ENCODE data around the gene SULT1A3.
"Not testable (repeated sequence)": the region's sequence is repeated elsewhere in the genome, so short reads cannot be mapped to it uniquely, and the experiment has no call there.

The SULT1A3 gene

DNA sequence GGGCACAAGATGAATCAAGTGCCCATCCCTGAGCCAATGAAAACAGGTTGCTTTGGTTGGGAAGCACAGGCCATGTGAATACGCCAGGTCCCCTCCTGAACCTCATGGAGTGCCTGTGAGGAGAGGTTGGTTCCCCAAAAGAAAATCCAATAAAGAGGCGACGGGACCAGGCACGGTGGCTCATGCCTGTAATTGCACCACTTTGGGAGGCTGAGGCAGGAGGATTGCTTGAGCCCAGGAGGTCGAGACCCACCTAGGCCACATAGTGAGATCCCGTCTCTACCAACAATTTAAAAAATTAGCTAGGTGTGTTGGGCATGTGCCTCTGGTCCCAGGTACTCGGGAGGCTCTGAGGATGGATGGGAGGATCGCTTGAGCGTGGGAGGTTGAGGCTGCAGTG lies 19.1 kb upstream of the SULT1A3 start:
- ATAC-seq (replicated peaks; ENCODE audit: extremely low read depth, poor library complexity, severe bottlenecking) = no peak
- H3K36me3 Mint-ChIP-seq (ENCODE audit: insufficient read depth) = peaks cover 21% of the 10 kb centered on the region
- no peak for DNase-seq (ENCODE audit: low spot score in 2 of 2)
- H3K27ac Mint-ChIP-seq (ENCODE audit: low read depth) = no peak overlapping the region
- peaks cover 19% of the 10 kb centered on the region for H3K4me1 Mint-ChIP-seq
- H3K27me3 Mint-ChIP-seq = no peaks in the 10 kb centered on the region
- no peaks in the 10 kb centered on the region for H3K9me3 Mint-ChIP-seq
- no peak overlapping the region for H3K4me3 Mint-ChIP-seq

DNA sequence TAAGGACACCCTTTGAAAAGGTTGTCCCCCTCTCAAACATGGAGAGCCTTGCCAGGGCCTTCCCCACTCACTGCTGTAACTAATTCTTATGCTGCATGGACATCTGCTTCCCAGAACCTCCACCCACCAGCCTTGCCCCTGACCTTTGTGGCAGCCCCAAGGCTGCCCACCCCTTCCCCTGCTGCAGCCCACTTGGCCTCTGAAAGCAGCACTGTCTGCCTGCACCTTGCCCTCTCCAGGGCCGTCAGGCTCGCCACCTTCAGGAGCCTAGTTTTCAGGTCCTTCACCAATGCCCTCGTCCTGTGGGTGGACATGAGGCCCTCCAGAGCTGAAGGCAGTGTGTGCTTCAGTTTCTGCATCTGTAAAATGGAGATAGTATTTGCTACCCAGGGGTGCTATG lies 18.3 kb upstream of the SULT1A3 start:
- H3K9me3 Mint-ChIP-seq = no peaks in the 10 kb centered on the region
- ATAC-seq (replicated peaks; ENCODE audit: extremely low read depth, poor library complexity, severe bottlenecking) (no peak), DNase-seq (ENCODE audit: low spot score in 2 of 2) (no peak)
- peaks cover 29% of the 10 kb centered on the region for H3K36me3 Mint-ChIP-seq (ENCODE audit: insufficient read depth)
- no peaks in the 10 kb centered on the region for H3K27me3 Mint-ChIP-seq
- H3K4me3 Mint-ChIP-seq = no peak overlapping the region
- peaks cover 26% of the 10 kb centered on the region for H3K4me1 Mint-ChIP-seq
- no peak overlapping the region for H3K27ac Mint-ChIP-seq (ENCODE audit: low read depth)

DNA sequence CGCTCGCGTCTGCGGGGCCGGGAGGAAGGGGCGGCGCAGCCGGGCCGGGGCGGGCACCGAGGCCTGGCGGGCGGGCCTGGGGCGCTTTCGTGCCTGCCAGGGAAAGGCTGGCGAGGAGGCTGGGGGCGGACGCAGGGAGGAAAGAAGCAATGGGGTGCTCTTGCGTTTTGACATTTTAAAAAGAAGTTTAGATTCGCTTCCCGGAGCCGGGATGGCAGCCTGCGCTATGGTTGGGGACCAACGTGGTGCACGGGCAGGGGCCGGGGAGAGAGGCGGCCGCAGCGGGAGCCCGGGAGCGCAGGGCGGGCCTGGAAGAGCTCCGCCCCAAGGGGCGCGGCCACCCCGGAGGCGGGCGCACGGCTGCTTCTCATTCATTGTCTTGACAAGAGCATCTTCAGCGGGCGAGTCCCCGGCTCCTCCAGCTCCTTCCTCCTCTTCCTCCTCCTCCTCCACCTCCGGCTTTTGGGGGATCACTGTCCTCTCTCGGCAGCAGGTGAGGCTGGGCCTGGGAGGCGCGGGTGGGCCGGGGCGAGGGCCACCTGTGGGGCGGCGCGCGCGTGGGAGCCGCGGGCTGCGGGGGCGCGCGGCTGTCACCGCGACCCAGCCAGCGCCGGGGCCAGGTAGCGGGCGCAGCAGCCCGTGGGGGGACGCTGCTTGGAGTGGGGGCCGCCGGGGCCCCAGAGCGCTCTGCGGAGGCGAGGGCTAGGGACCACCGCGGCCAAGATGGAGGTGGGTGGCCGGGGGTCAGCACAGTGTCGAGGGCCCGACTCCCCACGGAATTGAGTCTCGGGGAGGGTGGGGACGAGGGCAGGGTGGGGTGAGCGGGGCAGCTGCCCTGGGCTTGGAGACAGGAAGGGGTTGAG lies 15.6 kb upstream of the SULT1A3 start, which contains the start of gene CORO1A:
CORO1A (plus strand) TSS at position 370 of the 863 bp plus-strand sequence. CDS start 1,608 bp downstream, outside the sequence.
- H3K27me3 Mint-ChIP-seq = no peaks in the 10 kb centered on the region
- peak within 1 kb of the TSS; percentile 94 for H3K27ac Mint-ChIP-seq (ENCODE audit: low read depth)
- no peaks in the 10 kb centered on the region for H3K9me3 Mint-ChIP-seq
- DNase-seq (ENCODE audit: low spot score in 2 of 2) (peak; percentile 70 to 75), ATAC-seq (replicated peaks; ENCODE audit: extremely low read depth, poor library complexity, severe bottlenecking) (peak; percentile 41)
- H3K4me3 Mint-ChIP-seq = peak within 1 kb of the TSS; percentile 100
- H3K4me1 Mint-ChIP-seq = peaks cover 45% of the 10 kb centered on the region
- H3K36me3 Mint-ChIP-seq (ENCODE audit: insufficient read depth) = peaks cover 51% of the 10 kb centered on the region

DNA sequence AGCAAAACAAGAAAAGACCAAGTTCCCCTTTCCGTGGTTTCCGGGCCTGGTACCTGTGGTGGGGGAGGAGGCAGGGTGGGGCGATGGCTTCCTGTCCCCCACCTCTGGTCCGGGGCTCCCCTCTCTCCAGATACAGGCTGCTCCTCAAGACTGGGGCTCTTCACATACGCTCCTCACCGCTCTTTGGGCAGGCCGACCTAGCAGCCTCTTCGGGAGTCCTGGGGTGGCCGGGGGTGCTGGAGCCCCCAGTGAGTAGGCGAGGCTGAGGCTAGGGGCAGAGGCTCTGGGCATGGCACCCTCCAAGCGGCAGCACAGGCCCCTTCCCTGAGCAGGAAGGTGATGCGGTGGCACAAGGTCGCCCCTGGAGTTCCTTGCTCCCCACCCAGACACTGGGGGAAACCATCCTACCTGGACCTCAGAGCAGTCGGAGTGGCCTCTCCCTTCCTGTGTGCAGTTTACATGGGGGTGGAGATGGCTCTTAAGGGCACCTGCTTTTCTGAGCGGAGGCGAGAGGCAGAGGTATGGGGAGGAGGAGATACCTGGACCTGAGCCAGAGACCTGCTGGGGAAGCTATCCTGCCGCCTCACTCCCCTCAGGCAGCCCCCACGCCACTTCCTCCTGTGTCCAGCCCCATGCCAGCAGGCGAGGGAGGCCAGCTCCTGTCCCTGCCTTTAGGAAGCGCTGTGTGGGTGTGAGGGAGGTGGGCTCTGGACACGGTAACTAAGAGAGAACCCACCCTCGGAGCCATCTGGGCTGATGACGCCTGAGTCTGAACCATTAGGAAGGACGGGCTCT lies 14.8 kb upstream of the SULT1A3 start:
- Mint-ChIP-seq H3K4me1 (peaks cover 45% of the 10 kb centered on the region), H3K4me3 (peak overlapping the region; percentile 100), H3K36me3 (ENCODE audit: insufficient read depth) (peaks cover 51% of the 10 kb centered on the region), H3K27ac (ENCODE audit: low read depth) (peak overlapping the region; percentile 94), H3K27me3 (no peaks in the 10 kb centered on the region), H3K9me3 (no peaks in the 10 kb centered on the region)
- DNase-seq (ENCODE audit: low spot score in 2 of 2) = peak; percentile 68 to 84
- ATAC-seq (replicated peaks; ENCODE audit: extremely low read depth, poor library complexity, severe bottlenecking) = peak; percentile 50

DNA sequence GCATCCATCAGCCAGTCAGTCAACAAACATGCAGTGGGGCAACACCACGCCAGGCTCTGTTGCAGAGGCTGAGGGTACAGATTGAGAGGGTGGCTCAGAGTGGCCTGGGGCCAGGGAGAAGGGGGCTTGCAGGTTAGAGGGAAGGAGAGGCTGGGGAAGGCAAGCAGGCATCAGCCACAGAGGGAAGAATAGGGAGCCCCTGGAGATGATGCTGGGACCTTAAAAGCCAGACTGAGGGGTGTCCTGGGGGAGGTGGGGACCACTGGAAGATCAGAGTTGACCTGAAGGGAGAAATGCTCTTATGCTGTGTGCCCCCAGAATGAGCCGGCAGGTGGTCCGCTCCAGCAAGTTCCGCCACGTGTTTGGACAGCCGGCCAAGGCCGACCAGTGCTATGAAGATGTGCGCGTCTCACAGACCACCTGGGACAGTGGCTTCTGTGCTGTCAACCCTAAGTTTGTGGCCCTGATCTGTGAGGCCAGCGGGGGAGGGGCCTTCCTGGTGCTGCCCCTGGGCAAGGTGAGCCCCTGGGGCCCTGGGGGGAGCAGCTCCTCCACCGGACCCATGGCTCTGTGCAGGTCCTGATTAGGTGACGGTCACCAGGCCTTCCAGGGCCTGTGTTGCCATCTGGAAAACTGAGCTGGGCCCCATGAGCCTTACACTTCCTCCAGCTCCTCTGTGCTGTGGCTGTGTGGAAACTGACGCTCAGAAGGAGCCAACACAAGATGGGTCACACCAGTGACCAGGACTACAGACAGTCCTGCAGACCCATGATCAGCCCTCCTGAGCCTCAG lies 14.0 kb upstream of the SULT1A3 start:
- H3K4me3 Mint-ChIP-seq = peak overlapping the region; percentile 100
- H3K4me1 Mint-ChIP-seq = peaks cover 45% of the 10 kb centered on the region
- no peaks in the 10 kb centered on the region for H3K27me3 Mint-ChIP-seq
- H3K27ac Mint-ChIP-seq (ENCODE audit: low read depth) = peak overlapping the region; percentile 94
- H3K9me3 Mint-ChIP-seq = no peaks in the 10 kb centered on the region
- ATAC-seq (replicated peaks; ENCODE audit: extremely low read depth, poor library complexity, severe bottlenecking) (no peak), DNase-seq (ENCODE audit: low spot score in 2 of 2) (peak; percentile 17 to 21)
- H3K36me3 Mint-ChIP-seq (ENCODE audit: insufficient read depth) = peaks cover 51% of the 10 kb centered on the region

DNA sequence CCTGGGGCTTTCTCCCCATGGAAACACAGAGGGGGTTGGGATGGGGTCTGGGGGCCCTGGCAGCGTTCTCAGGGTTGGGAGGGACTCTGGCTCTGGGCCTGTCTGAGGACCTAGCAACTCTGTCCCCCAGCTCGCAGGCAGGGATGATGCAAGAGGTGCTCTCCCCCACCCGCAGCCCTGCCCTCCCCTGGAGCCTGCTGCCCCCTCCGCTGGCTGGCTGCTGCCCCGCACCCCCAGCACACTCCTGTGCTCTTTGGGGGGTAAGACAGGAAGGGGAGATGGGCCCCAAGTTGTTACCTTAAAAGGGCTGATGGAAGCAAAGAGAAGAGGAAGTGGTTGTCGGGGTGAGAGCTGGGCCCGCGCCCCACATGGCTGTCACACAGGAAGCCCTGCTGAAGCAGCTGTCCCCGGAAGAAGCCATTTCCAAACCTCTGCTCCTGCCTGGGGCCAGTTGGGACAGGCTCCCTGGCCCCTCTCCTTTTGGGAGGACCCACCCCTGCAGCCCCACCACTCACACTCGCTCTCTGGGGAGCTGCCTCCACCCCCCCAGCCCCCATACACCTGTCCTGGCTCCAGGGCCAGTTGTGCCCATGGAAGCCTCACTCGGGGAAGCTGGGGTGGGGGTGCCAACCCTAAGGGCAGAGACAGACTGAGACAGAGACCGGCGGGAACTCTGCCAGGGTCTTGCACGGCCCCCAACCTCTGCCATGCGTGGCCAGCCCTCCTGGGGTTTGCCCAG lies 13.2 kb upstream of the SULT1A3 start:
- Mint-ChIP-seq H3K36me3 (ENCODE audit: insufficient read depth) (peaks cover 51% of the 10 kb centered on the region), H3K4me1 (peaks cover 45% of the 10 kb centered on the region), H3K27me3 (no peaks in the 10 kb centered on the region), H3K9me3 (no peaks in the 10 kb centered on the region), H3K4me3 (peak overlapping the region; percentile 100), H3K27ac (ENCODE audit: low read depth) (peak overlapping the region; percentile 94)
- ATAC-seq (replicated peaks; ENCODE audit: extremely low read depth, poor library complexity, severe bottlenecking) (peak; percentile 52), DNase-seq (ENCODE audit: low spot score in 2 of 2) (peak; percentile 70 to 83)

DNA sequence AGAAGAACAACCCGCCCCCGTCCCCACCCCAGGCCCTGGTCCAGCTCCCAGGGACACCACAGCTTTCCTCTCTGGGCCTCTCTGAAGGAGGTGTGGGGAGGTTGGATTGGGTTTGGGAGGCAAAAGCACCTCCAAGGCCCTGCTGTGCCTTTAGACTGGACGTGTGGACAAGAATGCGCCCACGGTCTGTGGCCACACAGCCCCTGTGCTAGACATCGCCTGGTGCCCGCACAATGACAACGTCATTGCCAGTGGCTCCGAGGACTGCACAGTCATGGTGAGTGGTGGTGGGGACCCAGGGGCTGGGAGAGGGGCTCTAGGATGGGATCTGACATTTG lies 12.6 kb upstream of the SULT1A3 start:
- Mint-ChIP-seq H3K27ac (ENCODE audit: low read depth) (peak overlapping the region; percentile 94), H3K36me3 (ENCODE audit: insufficient read depth) (peaks cover 51% of the 10 kb centered on the region), H3K4me1 (peaks cover 45% of the 10 kb centered on the region), H3K9me3 (no peaks in the 10 kb centered on the region), H3K27me3 (no peaks in the 10 kb centered on the region), H3K4me3 (peak overlapping the region; percentile 100)
- ATAC-seq (replicated peaks; ENCODE audit: extremely low read depth, poor library complexity, severe bottlenecking) (no peak), DNase-seq (ENCODE audit: low spot score in 2 of 2) (peak in 1 of 2 donors; percentile 44)

DNA sequence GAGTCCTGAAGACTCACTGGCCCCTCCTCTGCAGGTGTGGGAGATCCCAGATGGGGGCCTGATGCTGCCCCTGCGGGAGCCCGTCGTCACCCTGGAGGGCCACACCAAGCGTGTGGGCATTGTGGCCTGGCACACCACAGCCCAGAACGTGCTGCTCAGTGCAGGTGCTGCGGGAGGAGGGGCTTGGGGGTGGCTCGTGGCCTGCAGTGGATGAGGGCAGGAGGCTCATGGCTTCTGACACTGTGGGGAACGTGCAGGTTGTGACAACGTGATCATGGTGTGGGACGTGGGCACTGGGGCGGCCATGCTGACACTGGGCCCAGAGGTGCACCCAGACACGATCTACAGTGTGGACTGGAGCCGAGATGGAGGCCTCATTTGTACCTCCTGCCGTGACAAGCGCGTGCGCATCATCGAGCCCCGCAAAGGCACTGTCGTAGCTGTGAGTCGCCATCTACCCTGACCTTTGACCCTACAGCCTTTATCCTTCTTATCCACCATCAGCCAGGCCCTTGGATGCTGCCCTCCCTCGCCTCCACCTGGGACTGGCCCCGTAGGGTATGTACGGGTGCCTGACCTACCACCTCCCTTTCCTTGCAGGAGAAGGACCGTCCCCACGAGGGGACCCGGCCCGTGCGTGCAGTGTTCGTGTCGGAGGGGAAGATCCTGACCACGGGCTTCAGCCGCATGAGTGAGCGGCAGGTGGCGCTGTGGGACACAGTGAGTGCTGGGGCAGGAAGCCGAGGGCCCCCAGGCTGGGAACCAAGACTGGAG lies 12.1 kb upstream of the SULT1A3 start:
- no peaks in the 10 kb centered on the region for H3K9me3 Mint-ChIP-seq
- ATAC-seq (replicated peaks; ENCODE audit: extremely low read depth, poor library complexity, severe bottlenecking) (peak; percentile 11), DNase-seq (ENCODE audit: low spot score in 2 of 2) (peak; percentile 84 to 92)
- H3K4me3 Mint-ChIP-seq = peak overlapping the region; percentile 100
- H3K36me3 Mint-ChIP-seq (ENCODE audit: insufficient read depth) = peaks cover 51% of the 10 kb centered on the region
- peak overlapping the region; percentile 94 for H3K27ac Mint-ChIP-seq (ENCODE audit: low read depth)
- no peaks in the 10 kb centered on the region for H3K27me3 Mint-ChIP-seq
- H3K4me1 Mint-ChIP-seq = peaks cover 43% of the 10 kb centered on the region

DNA sequence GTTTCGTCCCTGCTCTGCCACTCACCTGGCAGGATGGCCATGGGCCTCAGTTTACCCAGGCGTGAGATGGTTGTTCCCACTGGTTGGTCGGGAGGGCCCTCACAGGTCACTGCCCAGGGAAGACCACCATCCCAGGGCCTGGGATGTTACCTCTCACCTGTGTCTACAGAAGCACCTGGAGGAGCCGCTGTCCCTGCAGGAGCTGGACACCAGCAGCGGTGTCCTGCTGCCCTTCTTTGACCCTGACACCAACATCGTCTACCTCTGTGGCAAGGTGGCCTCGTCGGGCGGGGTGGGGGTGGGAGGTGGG lies 11.5 kb upstream of the SULT1A3 start:
- Mint-ChIP-seq H3K27ac (ENCODE audit: low read depth) (peak overlapping the region; percentile 94), H3K9me3 (no peaks in the 10 kb centered on the region), H3K4me3 (peak overlapping the region; percentile 100), H3K4me1 (peaks cover 38% of the 10 kb centered on the region), H3K27me3 (no peaks in the 10 kb centered on the region), H3K36me3 (ENCODE audit: insufficient read depth) (peaks cover 46% of the 10 kb centered on the region)
- ATAC-seq (replicated peaks; ENCODE audit: extremely low read depth, poor library complexity, severe bottlenecking) (no peak), DNase-seq (ENCODE audit: low spot score in 2 of 2) (no peak)

DNA sequence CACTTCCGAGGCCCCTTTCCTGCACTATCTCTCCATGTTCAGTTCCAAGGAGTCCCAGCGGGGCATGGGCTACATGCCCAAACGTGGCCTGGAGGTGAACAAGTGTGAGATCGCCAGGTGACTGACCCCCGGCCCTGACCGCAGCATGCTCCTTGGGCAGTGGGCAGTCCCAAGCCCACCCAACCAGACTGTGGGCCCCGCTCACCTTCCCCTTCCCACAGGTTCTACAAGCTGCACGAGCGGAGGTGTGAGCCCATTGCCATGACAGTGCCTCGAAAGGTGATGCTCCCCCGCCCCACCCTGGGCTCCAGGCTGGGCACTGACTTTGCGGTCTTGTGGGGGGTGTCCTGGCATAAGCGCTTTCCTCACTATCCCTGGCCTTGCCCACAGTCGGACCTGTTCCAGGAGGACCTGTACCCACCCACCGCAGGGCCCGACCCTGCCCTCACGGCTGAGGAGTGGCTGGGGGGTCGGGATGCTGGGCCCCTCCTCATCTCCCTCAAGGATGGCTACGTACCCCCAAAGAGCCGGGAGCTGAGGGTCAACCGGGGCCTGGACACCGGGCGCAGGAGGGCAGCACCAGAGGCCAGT lies 11.0 kb upstream of the SULT1A3 start:
- no peak for DNase-seq (ENCODE audit: low spot score in 2 of 2)
- Mint-ChIP-seq H3K27ac (ENCODE audit: low read depth) (peak overlapping the region; percentile 94), H3K36me3 (ENCODE audit: insufficient read depth) (peaks cover 46% of the 10 kb centered on the region), H3K9me3 (no peaks in the 10 kb centered on the region), H3K4me1 (peaks cover 35% of the 10 kb centered on the region), H3K27me3 (no peaks in the 10 kb centered on the region), H3K4me3 (peak overlapping the region; percentile 100)
- ATAC-seq (replicated peaks; ENCODE audit: extremely low read depth, poor library complexity, severe bottlenecking) = no peak

DNA sequence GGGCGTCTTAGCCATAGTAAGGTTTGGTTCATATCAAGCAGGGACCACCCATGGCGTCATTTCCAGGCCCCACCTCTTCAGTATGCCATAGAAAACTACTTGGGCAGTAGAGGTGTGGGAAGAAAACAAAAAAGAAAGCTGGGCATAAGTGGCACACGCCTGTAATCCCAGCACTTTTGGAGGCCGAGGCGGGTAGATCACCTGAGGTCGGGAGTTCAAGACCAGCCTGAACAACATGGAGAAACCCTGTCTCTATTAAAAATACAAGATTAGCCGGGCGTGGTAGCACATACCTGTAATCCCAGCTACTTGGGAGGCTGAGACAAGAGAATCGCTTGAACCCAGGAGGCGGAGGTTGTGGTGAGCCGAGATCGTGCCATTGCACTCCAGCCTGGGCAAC lies 7.9 kb upstream of the SULT1A3 start:
- H3K4me1 Mint-ChIP-seq = peaks cover 15% of the 10 kb centered on the region
- not testable (repeated sequence) for H3K27me3 Mint-ChIP-seq; H3K27ac Mint-ChIP-seq (ENCODE audit: low read depth); ATAC-seq (replicated peaks; ENCODE audit: extremely low read depth, poor library complexity, severe bottlenecking); H3K4me3 Mint-ChIP-seq; H3K9me3 Mint-ChIP-seq; DNase-seq (ENCODE audit: low spot score in 2 of 2)
- H3K36me3 Mint-ChIP-seq (ENCODE audit: insufficient read depth) = peaks cover 19% of the 10 kb centered on the region
